ENCODE data around the gene OSBPL2.

Gene OSBPL2

DNA sequence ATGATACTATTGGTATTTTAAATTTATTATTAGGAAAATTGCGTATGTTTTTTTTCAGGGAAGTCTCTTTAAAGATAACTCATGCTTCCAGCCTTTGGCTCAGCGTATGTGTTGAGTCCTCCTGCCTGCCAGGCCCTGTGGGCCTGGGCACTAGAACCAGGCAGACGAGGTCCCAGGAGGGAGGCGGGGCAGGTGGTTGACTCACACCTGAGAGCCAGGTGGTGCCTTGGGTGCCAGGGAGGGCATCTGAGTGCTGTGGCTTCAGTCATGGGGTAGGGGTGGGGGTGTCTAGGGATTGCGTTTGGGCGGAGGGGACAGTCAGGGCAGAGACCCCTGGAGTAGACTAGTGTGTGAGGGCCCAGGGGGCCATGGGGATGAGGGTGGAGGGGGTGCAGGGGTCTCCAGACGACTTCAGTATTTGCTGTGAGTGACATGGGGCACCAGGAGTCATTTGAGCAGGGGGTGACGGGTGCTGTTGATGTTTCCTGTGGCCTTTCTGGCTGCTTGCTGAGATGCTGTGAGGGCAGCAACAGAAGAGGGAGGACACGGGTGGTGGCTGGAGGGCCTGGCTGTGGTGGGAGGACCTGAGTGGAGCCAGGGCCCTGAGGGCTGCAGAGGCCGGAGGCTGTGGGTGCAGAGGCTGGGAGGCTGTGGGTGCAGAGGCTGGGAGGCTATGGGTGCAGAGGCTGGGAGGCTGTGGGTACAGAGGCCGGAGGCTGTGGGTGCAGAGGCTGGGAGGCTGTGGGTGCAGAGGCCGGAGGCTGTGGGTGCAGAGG is 49.6 kb downstream of the OSBPL2 start:
- no peak for TF ChIP-seq CTCF (IDR thresholded peaks at IDR 0.05; ENCODE audit: control extremely low read depth, extremely low read depth, low read depth, missing control alignments)
- ChIA-PET CTCF (no interaction called here), POLR2A (no interaction called here)
- DNase-seq (ENCODE audit: extremely low spot score), result no peak

- POLR2A ChIA-PET, result no interaction called here
- DNase-seq (ENCODE audit: extremely low spot score), result no peak
- no peak for TF ChIP-seq CTCF (IDR thresholded peaks at IDR 0.05; ENCODE audit: control extremely low read depth, extremely low read depth, low read depth, missing control alignments)
- CTCF ChIA-PET, result no interaction called here
Observed at GRCh38 chr20:62288535-62289105, 50.3 kb downstream of the OSBPL2 start.

DNA sequence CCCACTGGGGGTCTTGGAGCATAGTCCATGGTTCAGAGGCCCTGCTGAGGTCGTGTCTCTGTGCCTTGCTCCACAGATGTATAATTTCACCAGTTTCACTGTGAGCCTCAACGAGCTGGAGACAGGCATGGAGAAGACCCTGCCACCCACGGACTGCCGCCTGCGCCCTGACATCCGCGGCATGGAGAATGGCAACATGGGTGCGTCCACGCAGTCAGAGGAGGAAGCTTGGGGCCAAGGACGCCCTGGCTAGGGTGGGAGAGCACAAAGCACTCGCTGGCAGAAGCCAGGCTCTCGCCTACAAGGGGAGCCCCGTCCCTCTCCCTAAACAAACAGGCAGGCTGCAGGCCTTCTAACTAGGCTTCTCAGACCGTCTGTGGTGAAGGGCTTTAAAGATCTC is 50.8 kb downstream of the OSBPL2 start:
- no peak for DNase-seq (ENCODE audit: extremely low spot score)
- no peak for TF ChIP-seq CTCF (IDR thresholded peaks at IDR 0.05; ENCODE audit: control extremely low read depth, extremely low read depth, low read depth, missing control alignments)
- CTCF ChIA-PET, result no interaction called here
- POLR2A ChIA-PET, result no interaction called here

DNA sequence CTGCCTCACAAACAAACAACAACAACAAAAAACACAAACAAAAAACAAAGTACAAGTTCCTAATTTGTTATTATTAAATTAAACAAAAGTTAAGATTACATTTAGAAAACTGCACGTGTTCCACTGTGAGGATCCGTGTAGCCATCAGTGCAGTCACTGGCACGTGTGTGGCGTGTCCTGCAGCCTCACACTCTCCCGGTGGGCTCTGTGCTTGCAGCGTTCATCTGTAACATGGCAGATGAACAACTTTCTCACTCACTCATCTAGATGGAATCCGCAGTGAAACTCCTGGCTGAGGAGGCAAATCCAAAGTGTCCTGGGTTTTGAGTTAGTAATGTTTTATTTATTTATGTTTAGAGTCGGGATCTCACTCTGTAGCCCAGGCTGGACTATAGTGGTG is 51.6 kb downstream of the OSBPL2 start:
- ChIA-PET POLR2A (no interaction called here), CTCF (interaction anchor here (3.4 kb wide), 1 partner anchor 10 kb away, joined by 14 read pairs; no protein-coding TSS in a partner anchor)
- no peak for TF ChIP-seq CTCF (IDR thresholded peaks at IDR 0.05; ENCODE audit: control extremely low read depth, extremely low read depth, low read depth, missing control alignments)
- no peak for DNase-seq (ENCODE audit: extremely low spot score)

GRCh38 chr20:62291251-62292066 is 53.1 kb downstream of the OSBPL2 start:
- ChIA-PET CTCF (interaction anchor here (3.4 kb wide), 1 partner anchor 9 kb away, joined by 14 read pairs; no protein-coding TSS in a partner anchor), POLR2A (no interaction called here)
- TF ChIP-seq CTCF (IDR thresholded peaks at IDR 0.05; ENCODE audit: control extremely low read depth, extremely low read depth, low read depth, missing control alignments), result no peak
- no peak for DNase-seq (ENCODE audit: extremely low spot score)

DNA sequence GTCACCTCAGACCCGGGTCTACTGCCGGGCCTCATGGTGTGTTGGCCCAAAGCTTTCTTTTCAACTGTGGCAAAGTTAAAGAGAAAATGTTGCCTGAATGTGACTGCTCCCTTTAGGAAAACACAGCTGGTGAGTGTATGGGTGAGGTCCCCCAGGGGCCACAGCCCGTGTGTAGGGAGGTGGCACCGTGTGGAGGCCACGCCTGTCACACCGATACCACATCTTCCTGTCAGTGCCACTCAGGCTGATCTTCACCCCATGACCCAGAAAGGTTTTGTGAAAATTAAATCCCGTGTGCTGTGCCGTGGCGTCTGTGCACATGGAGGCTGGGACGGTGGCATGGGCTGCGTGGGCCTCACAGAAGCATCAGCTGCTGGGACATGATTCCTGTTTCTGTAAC is 53.8 kb downstream of the OSBPL2 start:
- no peak for DNase-seq (ENCODE audit: extremely low spot score)
- TF ChIP-seq CTCF (IDR thresholded peaks at IDR 0.05; ENCODE audit: control extremely low read depth, extremely low read depth, low read depth, missing control alignments), result no peak
- ChIA-PET POLR2A (no interaction called here), CTCF (interaction anchor here (3.4 kb wide), 1 partner anchor 8 kb away, joined by 14 read pairs; no protein-coding TSS in a partner anchor)

All from GM10248 (cell line).